ENCODE measurements around the gene PTPRU. TPM values are rescaled to one million over a fixed set of nuclear protein-coding genes. Genes with fewer than 3 reads are reported as not detected.

PTPRU gene
- total RNA-seq, 1 experiment from 2014 or later = 0.72 TPM

- no peaks in the 10 kb centered on the region for H3K27me3 ChIP-seq (ENCODE audit: control insufficient read depth, insufficient read depth, low read length)
- no TSS peak for BruUV-seq (replicated peaks)
- TF ChIP-seq TCF7L2 (IDR thresholded peaks at IDR 0.05; ENCODE audit: low read depth, low read length) (no peak), REST (IDR thresholded peaks at IDR 0.05; ENCODE audit: insufficient read depth in 1 of 2, low read depth in 2 of 2, low read length in 1 of 2) (no peak), SIN3A (IDR thresholded peaks at IDR 0.05; ENCODE audit: borderline replicate concordance, insufficient read depth, low read depth, low read length) (no peak), POLR2AphosphoS5 (IDR thresholded peaks at IDR 0.05; ENCODE audit: low read depth, low read length) (no peak), CTCF (IDR thresholded peaks at IDR 0.05) (no peak)
- in situ Hi-C loops (cut with HindIII; ENCODE audit: low pct_unique_long_range_greater_than_20kb, low sequenced_read_pairs) = no loop called here
- ATAC-seq = no peak
- no peaks in the 10 kb centered on the region; the same call in 1 of the 2 replicates for H3K36me3 ChIP-seq (ENCODE audit: control insufficient read depth, insufficient read depth, low read length)
- H3K4me3 ChIP-seq (ENCODE audit: low read depth in 2 of 2, low read length in 2 of 2) = peak overlapping the region; percentile 98 to 99
- ChIA-PET POLR2A (no interaction called here), CTCF (no interaction called here)
- DNase-seq (ENCODE audit: low read depth, low spot score) = no peak
- H3K27ac ChIP-seq (ENCODE audit: low read length) = peak overlapping the region; percentile 86
- intact Hi-C loops (cut with micrococcal nuclease; ENCODE audit: unreplicated experiment) = loop anchor here (10.0 kb wide), 1 partner anchor 475 kb away; no protein-coding TSS in a partner anchor
- no peaks in the 10 kb centered on the region for H3K9me3 ChIP-seq (ENCODE audit: control insufficient read depth, insufficient read depth, low read depth, low read length)
- peaks cover 10% of the 10 kb centered on the region for H3K4me1 ChIP-seq (ENCODE audit: control insufficient read depth, insufficient read depth, low read length)
Observed at GRCh38 chr1:29230204-29230552, 6.1 kb upstream of the PTPRU start.

GRCh38 chr1:29230553-29231378 is 5.6 kb upstream of the PTPRU start, which contains the start of gene MECR:
TSS of gene MECR (minus strand) at chr1:29230934. CDS start at chr1:29230906, 28 bp downstream.
- BruUV-seq (replicated peaks) = no TSS peak
- no peaks in the 10 kb centered on the region; the same call in 1 of the 2 replicates for H3K36me3 ChIP-seq (ENCODE audit: control insufficient read depth, insufficient read depth, low read length)

More at GRCh38 chr1:29230553-29231378, 5.6 kb upstream of the PTPRU start, which contains the start of gene MECR:
- ChIA-PET CTCF (interaction anchor here (0.5 kb wide), 1 partner anchor 149 kb away, joined by 3 read pairs; no protein-coding TSS in a partner anchor), POLR2A (no interaction called here)
- TF ChIP-seq REST (IDR thresholded peaks at IDR 0.05; ENCODE audit: insufficient read depth in 1 of 2, low read depth in 2 of 2, low read length in 1 of 2) (no peak), TCF7L2 (IDR thresholded peaks at IDR 0.05; ENCODE audit: low read depth, low read length) (0 out of 2 replicates have a peak, but pooled peaks have one; percentile 25), CTCF (IDR thresholded peaks at IDR 0.05) (peak; percentile 54), POLR2AphosphoS5 (IDR thresholded peaks at IDR 0.05; ENCODE audit: low read depth, low read length) (peak; percentile 87), SIN3A (IDR thresholded peaks at IDR 0.05; ENCODE audit: borderline replicate concordance, insufficient read depth, low read depth, low read length) (peak; percentile 92)
- Histone ChIP-seq H3K4me1 (ENCODE audit: control insufficient read depth, insufficient read depth, low read length) (peaks cover 10% of the 10 kb centered on the region), H3K27me3 (ENCODE audit: control insufficient read depth, insufficient read depth, low read length) (no peaks in the 10 kb centered on the region; the same call in 1 of the 2 replicates), H3K27ac (ENCODE audit: low read length) (peak within 1 kb of the TSS; percentile 86), H3K4me3 (ENCODE audit: low read depth in 2 of 2, low read length in 2 of 2) (peak within 1 kb of the TSS; percentile 98 to 99), H3K9me3 (ENCODE audit: control insufficient read depth, insufficient read depth, low read depth, low read length) (no peaks in the 10 kb centered on the region)
- DNase-seq (ENCODE audit: low read depth, low spot score) (peak; percentile 64), ATAC-seq (peak; percentile 99)
- in situ Hi-C loops (cut with HindIII; ENCODE audit: low pct_unique_long_range_greater_than_20kb, low sequenced_read_pairs) = no loop called here
- intact Hi-C loops (cut with micrococcal nuclease; ENCODE audit: unreplicated experiment) = loop anchor here (10.0 kb wide), 1 partner anchor 474 kb away; no protein-coding TSS in a partner anchor
